OCI-LY1 (cell line): ENCODE results near the gene GPAM.

Experiments used
- H2AFZ ChIP-seq: fragments of 200-600 bp; sonication (generic), shearing (Covaris generic); 2 replicates; pipeline ENCODE4 v1.6.0; 2014; ENCODE audit warnings: antibody characterized with exemption, mild to moderate bottlenecking, low read length
- H3F3A ChIP-seq: fragments of 200-600 bp; sonication (generic), shearing (Covaris generic); 2 replicates; pipeline ENCODE4 v1.6.0; 2014; ENCODE audit warnings: mild to moderate bottlenecking, antibody characterized with exemption, low read length, moderate library complexity; ENCODE audit not compliant: insufficient read depth
- H3K27ac ChIP-seq: fragments of 200-600 bp; sonication (generic); 2 replicates; pipeline ENCODE4 v1.5.1; 2014; ENCODE audit warnings: low read length, mixed run types, mild to moderate bottlenecking, low read depth; ENCODE audit not compliant: poor library complexity, severe bottlenecking
- H3K27me3 ChIP-seq: fragments of 200-600 bp; sonication (generic); 2 replicates; pipeline ENCODE4 v1.6.0; 2014; ENCODE audit warnings: antibody characterized with exemption, mild to moderate bottlenecking, low read length, moderate library complexity; ENCODE audit not compliant: insufficient read depth
- H3K36me3 ChIP-seq: fragments of 200-600 bp; sonication (generic); 2 replicates; pipeline ENCODE4 v1.6.1; 2014; ENCODE audit warnings: mild to moderate bottlenecking, antibody characterized with exemption, low read length, moderate library complexity, mixed read lengths; ENCODE audit not compliant: insufficient read depth
- H3K4me1 ChIP-seq: fragments of 200-600 bp; sonication (generic); 2 replicates; pipeline ENCODE4 v1.5.1; 2014; ENCODE audit warnings: mild to moderate bottlenecking, low read length, moderate library complexity; ENCODE audit not compliant: insufficient read depth, severe bottlenecking
- H3K4me2 ChIP-seq: fragments of 200-600 bp; sonication (generic), shearing (Covaris generic); 2 replicates; pipeline ENCODE4 v1.6.1; 2014; ENCODE audit warnings: low read length
- H3K4me3 ChIP-seq: fragments of 200-600 bp; sonication (generic); 2 replicates; pipeline ENCODE4 v1.5.1; 2014; ENCODE audit warnings: low read length, low read depth, mild to moderate bottlenecking, mixed read lengths; ENCODE audit not compliant: poor library complexity, severe bottlenecking
- H3K79me2 ChIP-seq: fragments of 200-600 bp; shearing (Covaris generic); 2 replicates; pipeline ENCODE4 v1.6.1; 2016; ENCODE audit warnings: mixed run types, low read length, mixed read lengths; ENCODE audit not compliant: insufficient read depth
- H3K9ac ChIP-seq: fragments of 200-600 bp; sonication (generic), shearing (Covaris generic); 2 replicates; pipeline ENCODE4 v1.6.1; 2014; ENCODE audit warnings: mild to moderate bottlenecking, low read length, mixed read lengths
- H3K9me2 ChIP-seq: fragments of 200-600 bp; sonication (generic), shearing (Covaris generic); 2 replicates; pipeline ENCODE4 v1.6.1; 2014; ENCODE audit warnings: low read depth, mild to moderate bottlenecking, low read length, mixed read lengths
- H3K9me3 ChIP-seq: fragments of 200-600 bp; shearing (Covaris generic); 2 replicates; pipeline ENCODE4 v1.6.1; 2014; ENCODE audit warnings: low read length, mixed read lengths
- H4K20me1 ChIP-seq: fragments of 200-600 bp; sonication (generic), shearing (Covaris generic); 2 replicates; pipeline ENCODE4 v1.6.0; 2016; ENCODE audit warnings: mild to moderate bottlenecking, low read length; ENCODE audit not compliant: insufficient read depth
- EZH2 ChIP-seq: fragments of 200-600 bp; sonication (generic), shearing (Covaris generic); IDR thresholded peaks from 2 replicates; pipeline ENCODE4 v1.8.0; 2017; ENCODE audit warnings: borderline replicate concordance, mixed run types, mild to moderate bottlenecking, antibody characterized with exemption, low read length, moderate library complexity, mixed read lengths
- TF ChIP-seq, protein P1 (sequence below): fragments of 200-600 bp; sonication (generic), shearing (Covaris generic); IDR thresholded peaks from 2 replicates; pipeline ENCODE4 v1.5.1; 2017; ENCODE audit warnings: mild to moderate bottlenecking, antibody characterized with exemption, low read length, moderate library complexity, mixed read lengths

Gene GPAM

DNA sequence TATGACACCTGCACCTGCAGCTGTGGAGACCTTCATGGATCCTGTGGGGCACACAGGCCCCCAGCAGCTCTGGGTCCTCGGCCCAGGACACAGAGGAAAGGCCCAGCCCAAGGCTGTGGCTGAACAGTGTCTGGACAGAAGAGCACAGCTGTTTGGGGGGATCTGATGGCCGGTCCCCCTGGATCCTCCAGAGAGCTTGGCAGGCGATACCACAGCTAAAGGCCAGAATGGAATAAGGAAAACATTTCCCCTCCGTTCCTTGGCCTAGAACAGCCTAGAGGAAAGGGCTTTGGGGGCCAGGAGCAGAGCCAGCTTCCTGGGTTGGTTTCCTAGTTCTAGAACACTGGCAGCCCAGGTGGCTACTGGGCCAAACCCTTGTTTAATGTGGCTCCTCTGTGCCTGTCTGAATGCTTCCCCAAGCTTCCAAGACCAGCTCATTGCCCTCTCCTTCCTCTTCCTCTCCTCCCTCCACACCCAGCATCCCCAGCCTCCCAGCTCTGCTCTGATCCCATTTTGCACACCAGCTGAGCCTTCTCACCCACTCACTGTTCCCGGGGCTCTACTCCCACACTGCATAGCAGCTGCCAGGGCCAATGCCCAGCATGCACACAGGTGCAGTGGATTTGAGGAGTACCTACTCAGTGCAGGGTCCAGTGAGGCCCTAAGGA is 46.9 kb downstream of the GPAM start:
- Histone ChIP-seq H3K9me3 (no peaks in the 10 kb centered on the region), H3K79me2 (no peaks in the 10 kb centered on the region), H3K4me3 (no peak overlapping the region), H3K4me1 (no peaks in the 10 kb centered on the region), H3K4me2 (no peak overlapping the region), H2AFZ (no peak overlapping the region), H3F3A (no peaks in the 10 kb centered on the region), H3K36me3 (no peaks in the 10 kb centered on the region), H3K9ac (no peak overlapping the region), H3K27me3 (no peaks in the 10 kb centered on the region), H3K9me2 (no peaks in the 10 kb centered on the region), H3K27ac (no peak overlapping the region), H4K20me1 (no peaks in the 10 kb centered on the region)
- TF ChIP-seq EZH2, result no peak
- TF ChIP-seq, protein P1, sequence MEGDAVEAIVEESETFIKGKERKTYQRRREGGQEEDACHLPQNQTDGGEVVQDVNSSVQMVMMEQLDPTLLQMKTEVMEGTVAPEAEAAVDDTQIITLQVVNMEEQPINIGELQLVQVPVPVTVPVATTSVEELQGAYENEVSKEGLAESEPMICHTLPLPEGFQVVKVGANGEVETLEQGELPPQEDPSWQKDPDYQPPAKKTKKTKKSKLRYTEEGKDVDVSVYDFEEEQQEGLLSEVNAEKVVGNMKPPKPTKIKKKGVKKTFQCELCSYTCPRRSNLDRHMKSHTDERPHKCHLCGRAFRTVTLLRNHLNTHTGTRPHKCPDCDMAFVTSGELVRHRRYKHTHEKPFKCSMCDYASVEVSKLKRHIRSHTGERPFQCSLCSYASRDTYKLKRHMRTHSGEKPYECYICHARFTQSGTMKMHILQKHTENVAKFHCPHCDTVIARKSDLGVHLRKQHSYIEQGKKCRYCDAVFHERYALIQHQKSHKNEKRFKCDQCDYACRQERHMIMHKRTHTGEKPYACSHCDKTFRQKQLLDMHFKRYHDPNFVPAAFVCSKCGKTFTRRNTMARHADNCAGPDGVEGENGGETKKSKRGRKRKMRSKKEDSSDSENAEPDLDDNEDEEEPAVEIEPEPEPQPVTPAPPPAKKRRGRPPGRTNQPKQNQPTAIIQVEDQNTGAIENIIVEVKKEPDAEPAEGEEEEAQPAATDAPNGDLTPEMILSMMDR, result no peak

DNA sequence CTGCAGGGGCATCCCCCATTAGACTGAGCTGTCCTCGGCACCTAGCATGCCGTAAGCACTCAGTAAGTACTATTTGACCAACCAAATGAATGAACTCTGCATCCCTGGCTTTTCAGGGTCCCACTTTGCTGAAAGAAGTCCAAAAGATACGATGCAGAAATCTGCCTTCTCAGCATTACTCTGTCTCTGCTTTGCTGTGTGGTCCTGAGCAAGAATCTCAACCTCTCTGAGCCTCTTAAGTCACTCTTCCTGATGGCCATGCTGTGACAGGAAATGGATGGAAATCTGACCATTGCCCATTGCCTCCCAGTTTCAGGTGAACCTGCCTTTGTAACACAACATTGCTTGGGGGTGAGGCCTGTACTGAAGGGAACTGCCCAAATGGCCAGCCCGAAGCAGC is 48.0 kb downstream of the GPAM start:
- Histone ChIP-seq H3K9ac (no peak overlapping the region), H2AFZ (no peak overlapping the region), H3K4me2 (no peak overlapping the region), H3K9me2 (no peaks in the 10 kb centered on the region), H3K27me3 (no peaks in the 10 kb centered on the region), H3K4me3 (no peak overlapping the region), H3K79me2 (no peaks in the 10 kb centered on the region), H3K9me3 (no peaks in the 10 kb centered on the region), H3K27ac (no peak overlapping the region), H3F3A (no peaks in the 10 kb centered on the region), H4K20me1 (no peaks in the 10 kb centered on the region), H3K36me3 (no peaks in the 10 kb centered on the region), H3K4me1 (no peaks in the 10 kb centered on the region)
- TF ChIP-seq EZH2, result no peak

DNA sequence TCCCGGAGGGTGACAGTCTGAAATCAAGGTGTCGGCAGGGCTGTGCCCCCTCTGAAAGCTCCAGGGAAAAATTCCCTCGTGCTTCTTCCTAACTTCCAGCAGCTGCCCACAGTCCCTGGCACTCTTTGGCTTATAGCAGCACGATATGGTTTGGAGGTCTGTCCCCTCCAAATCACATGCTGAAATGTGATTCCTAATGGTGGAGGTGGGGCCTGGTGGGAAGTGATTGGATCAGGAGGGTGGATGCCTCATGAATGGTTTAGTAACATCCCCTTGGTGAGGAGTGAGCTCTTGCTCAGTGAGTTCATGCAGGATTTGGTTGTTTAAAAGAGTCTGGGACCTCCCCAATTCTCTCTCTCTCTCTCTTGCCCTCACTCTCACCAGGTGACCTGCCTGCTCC is 51.1 kb downstream of the GPAM start:
- H3K9me2 ChIP-seq, result no peaks in the 10 kb centered on the region
- H2AFZ ChIP-seq, result no peak overlapping the region
- H3K4me1 ChIP-seq, result no peaks in the 10 kb centered on the region
- H3K36me3 ChIP-seq, result no peaks in the 10 kb centered on the region
- no peak overlapping the region for H3K27ac ChIP-seq
- no peak overlapping the region for H3K4me3 ChIP-seq
- no peak overlapping the region for H3K9ac ChIP-seq
- H4K20me1 ChIP-seq, result no peaks in the 10 kb centered on the region
- no peaks in the 10 kb centered on the region for H3K27me3 ChIP-seq
- no peaks in the 10 kb centered on the region for H3K9me3 ChIP-seq
- no peak for TF ChIP-seq EZH2
- TF ChIP-seq, protein P1, result no peak
- no peaks in the 10 kb centered on the region for H3K79me2 ChIP-seq
- H3F3A ChIP-seq, result no peaks in the 10 kb centered on the region
- H3K4me2 ChIP-seq, result no peak overlapping the region

DNA sequence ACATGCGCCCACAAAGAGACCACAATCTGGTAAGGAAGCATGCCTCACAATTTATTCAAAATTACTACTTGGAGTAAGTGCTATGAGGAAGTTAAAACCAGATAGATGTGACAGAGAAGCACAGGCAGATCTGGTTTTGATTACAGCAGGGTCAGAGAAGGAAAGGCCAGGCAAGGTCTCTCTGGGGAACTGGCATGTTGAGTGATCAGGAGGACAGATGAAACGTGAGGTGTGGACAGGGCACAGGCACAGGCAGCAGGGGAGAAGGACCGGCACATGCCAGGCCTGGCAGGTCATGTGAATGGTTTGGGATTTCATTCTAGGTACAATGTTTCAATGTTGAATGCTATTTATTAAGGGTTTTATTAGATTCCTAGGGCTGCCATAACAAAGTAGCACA is 51.6 kb downstream of the GPAM start:
- Histone ChIP-seq H3K4me2 (no peak overlapping the region), H3K9me2 (no peaks in the 10 kb centered on the region)

More for the DNA sequence above, 51.6 kb downstream of the GPAM start:
- no peaks in the 10 kb centered on the region for H3K79me2 ChIP-seq
- H3K4me1 ChIP-seq, result no peaks in the 10 kb centered on the region
- H3K9ac ChIP-seq, result no peak overlapping the region
- no peaks in the 10 kb centered on the region for H3F3A ChIP-seq
- H4K20me1 ChIP-seq, result no peaks in the 10 kb centered on the region
- no peaks in the 10 kb centered on the region for H3K9me3 ChIP-seq
- no peaks in the 10 kb centered on the region for H3K27me3 ChIP-seq
- no peak overlapping the region for H2AFZ ChIP-seq
- H3K4me3 ChIP-seq, result no peak overlapping the region
- no peak overlapping the region for H3K27ac ChIP-seq
- no peak for TF ChIP-seq EZH2
- TF ChIP-seq, protein P1, result no peak
- H3K36me3 ChIP-seq, result no peaks in the 10 kb centered on the region
